Osteoblast (primary cell): ENCODE data around the gene N4BP2. TPM values are rescaled to one million over a fixed set of nuclear protein-coding genes. Genes with fewer than 3 reads are reported as not detected.

ENCODE experiments used
- DNase-seq: peaks from one replicate; pipeline ENCODE4 v3.0.0; 2011; ENCODE audit warnings: low spot score, mixed read lengths; ENCODE audit not compliant: insufficient read length; ENCODE audit errors: missing footprints
- H2AFZ ChIP-seq: 2 replicates; pipeline ENCODE4 v1.6.0; 2011; ENCODE audit warnings: mild to moderate bottlenecking, low read length
- H3K27ac ChIP-seq: 2 replicates; pipeline ENCODE4 v1.5.1; 2011; ENCODE audit warnings: mild to moderate bottlenecking, low read depth, low read length, moderate library complexity
- H3K27me3 ChIP-seq: 2 replicates; pipeline ENCODE4 v1.6.0; 2012; ENCODE audit warnings: mild to moderate bottlenecking, control low read depth, inconsistent platforms, low read length, moderate library complexity; ENCODE audit not compliant: insufficient read depth
- H3K36me3 ChIP-seq: 2 replicates; pipeline ENCODE4 v1.5.1; 2011; ENCODE audit warnings: mild to moderate bottlenecking, low read length, control low read depth, moderate library complexity; ENCODE audit not compliant: insufficient read depth
- H3K4me1 ChIP-seq: 2 replicates; pipeline ENCODE4 v1.5.1; 2011; ENCODE audit warnings: mild to moderate bottlenecking, low read length, control low read depth, moderate library complexity; ENCODE audit not compliant: insufficient read depth
- H3K4me2 ChIP-seq: 2 replicates; pipeline ENCODE4 v1.6.0; 2011; ENCODE audit warnings: mild to moderate bottlenecking, low read length; ENCODE audit not compliant: insufficient read depth
- H3K4me3 ChIP-seq: fragments of 200-600 bp; sonication (generic); 3 replicates; pipeline ENCODE4 v1.5.1; 2012; ENCODE audit warnings: mild to moderate bottlenecking, low read length, inconsistent platforms; ENCODE audit not compliant: insufficient read depth
- H3K79me2 ChIP-seq: 2 replicates; pipeline ENCODE4 v1.6.0; 2012; ENCODE audit warnings: mild to moderate bottlenecking, low read length, control low read depth, inconsistent platforms; ENCODE audit not compliant: insufficient read depth
- H3K9me3 ChIP-seq: 2 replicates; pipeline ENCODE4 v1.5.1; 2011; ENCODE audit warnings: low read depth, low read length, control low read depth
- H4K20me1 ChIP-seq: 2 replicates; pipeline ENCODE4 v1.6.0; 2012; ENCODE audit warnings: mild to moderate bottlenecking, low read length, control low read depth; ENCODE audit not compliant: insufficient read depth
- total RNA-seq: library from RNA; depleted of rRNA; stranded (reverse); fragments of >200 nt; gene quantifications from 2 replicates; pipeline ENCODE4 v1.2.3, GENCODE V29; 2012
- TF ChIP-seq, protein P1 (sequence below): IDR thresholded peaks from 2 replicates; pipeline ENCODE4 v1.5.1; 2011; ENCODE audit warnings: mild to moderate bottlenecking, low read depth, low read length, moderate library complexity; ENCODE audit errors: extremely low read depth

N4BP2 gene
- total RNA-seq, 1 donor = 19.2 TPM

DNA sequence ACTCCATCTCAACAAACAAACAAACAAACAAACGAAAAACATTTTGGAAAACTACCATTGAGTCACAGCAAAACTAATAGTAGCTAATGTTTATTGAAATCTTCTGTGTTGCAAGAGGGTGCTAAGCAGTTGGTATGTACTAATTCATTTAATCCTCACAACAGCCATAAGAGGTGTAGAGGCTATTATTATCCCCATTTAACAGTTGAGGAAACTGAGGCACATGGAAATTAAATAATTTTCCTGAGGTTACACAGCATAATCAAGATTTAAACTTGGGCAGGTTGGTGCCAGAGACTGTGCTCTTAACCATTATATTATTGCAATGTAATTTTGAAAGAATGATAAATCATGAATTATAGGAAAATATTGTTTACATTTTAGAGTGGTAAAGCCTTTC, 122.7 kb downstream of the N4BP2 start:
- H3K79me2 ChIP-seq = no peaks in the 10 kb centered on the region
- no peak overlapping the region for H3K4me2 ChIP-seq
- peaks cover 15% of the 10 kb centered on the region for H3K4me1 ChIP-seq
- no peaks in the 10 kb centered on the region for H3K36me3 ChIP-seq
- H4K20me1 ChIP-seq = no peaks in the 10 kb centered on the region
- H3K27ac ChIP-seq = no peak overlapping the region
- no peaks in the 10 kb centered on the region for H3K9me3 ChIP-seq
- H2AFZ ChIP-seq = no peak overlapping the region
- H3K4me3 ChIP-seq = no peak overlapping the region
- no peaks in the 10 kb centered on the region for H3K27me3 ChIP-seq
- TF ChIP-seq, protein P1, sequence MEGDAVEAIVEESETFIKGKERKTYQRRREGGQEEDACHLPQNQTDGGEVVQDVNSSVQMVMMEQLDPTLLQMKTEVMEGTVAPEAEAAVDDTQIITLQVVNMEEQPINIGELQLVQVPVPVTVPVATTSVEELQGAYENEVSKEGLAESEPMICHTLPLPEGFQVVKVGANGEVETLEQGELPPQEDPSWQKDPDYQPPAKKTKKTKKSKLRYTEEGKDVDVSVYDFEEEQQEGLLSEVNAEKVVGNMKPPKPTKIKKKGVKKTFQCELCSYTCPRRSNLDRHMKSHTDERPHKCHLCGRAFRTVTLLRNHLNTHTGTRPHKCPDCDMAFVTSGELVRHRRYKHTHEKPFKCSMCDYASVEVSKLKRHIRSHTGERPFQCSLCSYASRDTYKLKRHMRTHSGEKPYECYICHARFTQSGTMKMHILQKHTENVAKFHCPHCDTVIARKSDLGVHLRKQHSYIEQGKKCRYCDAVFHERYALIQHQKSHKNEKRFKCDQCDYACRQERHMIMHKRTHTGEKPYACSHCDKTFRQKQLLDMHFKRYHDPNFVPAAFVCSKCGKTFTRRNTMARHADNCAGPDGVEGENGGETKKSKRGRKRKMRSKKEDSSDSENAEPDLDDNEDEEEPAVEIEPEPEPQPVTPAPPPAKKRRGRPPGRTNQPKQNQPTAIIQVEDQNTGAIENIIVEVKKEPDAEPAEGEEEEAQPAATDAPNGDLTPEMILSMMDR = no peak
- peak; percentile 52 for DNase-seq

DNA sequence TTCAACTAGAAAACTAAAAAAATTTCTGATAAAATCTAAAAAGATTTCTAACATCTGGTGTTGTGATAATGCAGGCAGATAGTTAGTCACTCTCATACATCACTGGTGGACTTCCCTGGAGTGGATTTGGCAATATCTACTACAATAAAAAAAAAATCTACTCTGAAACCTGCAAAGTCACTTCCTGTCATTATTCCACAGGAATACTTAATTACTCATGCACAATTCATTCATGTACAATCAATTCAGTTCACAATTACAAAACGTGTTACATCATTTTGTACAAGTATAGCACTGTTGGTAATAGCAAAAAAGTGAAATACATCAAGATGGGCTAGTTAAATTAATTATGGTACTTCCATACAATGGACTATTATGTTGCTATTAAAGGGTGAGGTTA, 123.7 kb downstream of the N4BP2 start:
- Histone ChIP-seq H3K4me1 (peaks cover 18% of the 10 kb centered on the region), H2AFZ (no peak overlapping the region), H3K4me3 (no peak overlapping the region), H3K36me3 (no peaks in the 10 kb centered on the region), H3K79me2 (no peaks in the 10 kb centered on the region), H3K9me3 (no peaks in the 10 kb centered on the region), H3K27ac (peak overlapping the region; percentile 55), H3K27me3 (no peaks in the 10 kb centered on the region), H3K4me2 (no peak overlapping the region), H4K20me1 (no peaks in the 10 kb centered on the region)
- TF ChIP-seq, protein P1 = no peak
- DNase-seq = peak; percentile 85

DNA sequence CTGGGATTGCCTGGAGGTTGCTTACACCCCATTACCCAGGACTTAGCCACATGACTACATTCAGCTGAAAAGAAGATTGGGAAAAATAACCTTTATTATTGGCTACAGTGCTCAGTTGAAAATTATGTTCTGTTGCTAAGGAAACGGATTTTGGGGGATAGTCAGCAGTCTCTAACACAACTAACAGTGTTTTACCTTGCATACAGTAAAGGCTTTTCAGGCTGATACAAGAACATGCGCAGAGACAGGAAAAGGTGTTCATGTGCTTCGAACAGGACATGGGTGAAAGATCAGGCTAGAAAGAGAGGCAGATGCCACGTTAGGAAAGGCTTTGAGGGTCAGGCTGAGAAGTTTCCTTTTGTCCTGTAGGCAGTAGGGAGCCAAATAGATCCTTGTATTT, 125.4 kb downstream of the N4BP2 start:
- Histone ChIP-seq H4K20me1 (no peaks in the 10 kb centered on the region), H2AFZ (no peak overlapping the region), H3K4me2 (no peak overlapping the region), H3K4me1 (peaks cover 33% of the 10 kb centered on the region), H3K27ac (no peak overlapping the region), H3K4me3 (no peak overlapping the region), H3K36me3 (no peaks in the 10 kb centered on the region), H3K9me3 (no peaks in the 10 kb centered on the region), H3K27me3 (no peaks in the 10 kb centered on the region), H3K79me2 (no peaks in the 10 kb centered on the region)
- DNase-seq = no peak
- TF ChIP-seq, protein P1 = no peak

DNA sequence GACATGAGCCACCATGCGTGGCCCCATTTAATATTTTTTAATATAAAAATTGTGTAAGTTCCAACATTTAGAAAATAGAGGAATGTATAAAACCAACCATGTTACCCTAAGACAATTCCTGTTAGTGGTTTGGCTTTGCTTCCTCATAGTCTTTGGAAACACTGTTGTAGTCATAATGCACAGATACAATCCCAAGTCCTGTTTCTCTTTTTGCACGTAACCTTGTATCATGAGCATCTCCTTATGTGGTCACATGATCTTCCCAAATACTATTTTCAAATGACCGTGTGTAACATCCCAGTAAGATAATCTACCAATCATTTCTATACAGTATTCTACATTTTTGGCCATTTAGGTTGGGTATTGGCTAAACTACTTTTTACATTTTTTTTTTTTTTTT, 126.3 kb downstream of the N4BP2 start:
- Histone ChIP-seq H3K27me3 (no peaks in the 10 kb centered on the region), H3K79me2 (no peaks in the 10 kb centered on the region), H3K27ac (no peak overlapping the region), H2AFZ (no peak overlapping the region), H3K36me3 (no peaks in the 10 kb centered on the region), H3K4me3 (no peak overlapping the region), H3K9me3 (no peaks in the 10 kb centered on the region), H3K4me1 (peaks cover 33% of the 10 kb centered on the region), H4K20me1 (no peaks in the 10 kb centered on the region), H3K4me2 (no peak overlapping the region)
- TF ChIP-seq, protein P1 = no peak
- DNase-seq = no peak
